ENCODE measurements around the gene ILKAP. TPM values are rescaled to one million over a fixed set of nuclear protein-coding genes. Genes with fewer than 3 reads are reported as not detected.

ILKAP gene
- total RNA-seq, 1 donor from 2014 or later: 25.0 TPM

DNA sequence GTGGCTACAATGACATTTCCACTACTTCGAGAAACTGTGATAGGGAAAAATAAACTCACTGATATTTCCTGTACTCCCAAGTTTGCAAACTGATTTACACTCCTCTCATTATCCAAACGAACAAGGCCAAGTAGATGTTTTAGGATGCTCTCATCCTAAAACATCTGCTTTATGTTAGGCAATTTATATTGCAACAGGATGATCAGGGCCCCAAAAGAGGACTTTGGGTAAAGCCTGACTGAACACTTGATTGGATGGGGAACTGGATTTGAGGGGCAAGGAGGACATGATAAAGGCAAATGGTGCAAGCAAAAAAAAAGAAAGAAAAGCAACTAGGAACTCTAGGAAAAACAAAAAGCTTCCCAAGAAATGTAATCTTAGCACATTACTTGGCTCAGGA lies 38.5 kb upstream of the ILKAP start:
- H3K36me3 ChIP-seq (ENCODE audit: control insufficient read depth, insufficient read depth, low read length): peaks cover 7% of the 10 kb centered on the region
- H3K4me3 ChIP-seq (ENCODE audit: low read depth, low read length): no peak overlapping the region
- FAIRE-seq (no peak), DNase-seq (ENCODE audit: low read depth) (no peak)
- H3K27me3 ChIP-seq (ENCODE audit: control insufficient read depth, insufficient read depth, low read length): peaks cover 8% of the 10 kb centered on the region
- TF ChIP-seq, protein P1, sequence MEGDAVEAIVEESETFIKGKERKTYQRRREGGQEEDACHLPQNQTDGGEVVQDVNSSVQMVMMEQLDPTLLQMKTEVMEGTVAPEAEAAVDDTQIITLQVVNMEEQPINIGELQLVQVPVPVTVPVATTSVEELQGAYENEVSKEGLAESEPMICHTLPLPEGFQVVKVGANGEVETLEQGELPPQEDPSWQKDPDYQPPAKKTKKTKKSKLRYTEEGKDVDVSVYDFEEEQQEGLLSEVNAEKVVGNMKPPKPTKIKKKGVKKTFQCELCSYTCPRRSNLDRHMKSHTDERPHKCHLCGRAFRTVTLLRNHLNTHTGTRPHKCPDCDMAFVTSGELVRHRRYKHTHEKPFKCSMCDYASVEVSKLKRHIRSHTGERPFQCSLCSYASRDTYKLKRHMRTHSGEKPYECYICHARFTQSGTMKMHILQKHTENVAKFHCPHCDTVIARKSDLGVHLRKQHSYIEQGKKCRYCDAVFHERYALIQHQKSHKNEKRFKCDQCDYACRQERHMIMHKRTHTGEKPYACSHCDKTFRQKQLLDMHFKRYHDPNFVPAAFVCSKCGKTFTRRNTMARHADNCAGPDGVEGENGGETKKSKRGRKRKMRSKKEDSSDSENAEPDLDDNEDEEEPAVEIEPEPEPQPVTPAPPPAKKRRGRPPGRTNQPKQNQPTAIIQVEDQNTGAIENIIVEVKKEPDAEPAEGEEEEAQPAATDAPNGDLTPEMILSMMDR (IDR thresholded peaks at IDR 0.05; ENCODE audit: insufficient read depth, low read length, severe bottlenecking): no peak

DNA sequence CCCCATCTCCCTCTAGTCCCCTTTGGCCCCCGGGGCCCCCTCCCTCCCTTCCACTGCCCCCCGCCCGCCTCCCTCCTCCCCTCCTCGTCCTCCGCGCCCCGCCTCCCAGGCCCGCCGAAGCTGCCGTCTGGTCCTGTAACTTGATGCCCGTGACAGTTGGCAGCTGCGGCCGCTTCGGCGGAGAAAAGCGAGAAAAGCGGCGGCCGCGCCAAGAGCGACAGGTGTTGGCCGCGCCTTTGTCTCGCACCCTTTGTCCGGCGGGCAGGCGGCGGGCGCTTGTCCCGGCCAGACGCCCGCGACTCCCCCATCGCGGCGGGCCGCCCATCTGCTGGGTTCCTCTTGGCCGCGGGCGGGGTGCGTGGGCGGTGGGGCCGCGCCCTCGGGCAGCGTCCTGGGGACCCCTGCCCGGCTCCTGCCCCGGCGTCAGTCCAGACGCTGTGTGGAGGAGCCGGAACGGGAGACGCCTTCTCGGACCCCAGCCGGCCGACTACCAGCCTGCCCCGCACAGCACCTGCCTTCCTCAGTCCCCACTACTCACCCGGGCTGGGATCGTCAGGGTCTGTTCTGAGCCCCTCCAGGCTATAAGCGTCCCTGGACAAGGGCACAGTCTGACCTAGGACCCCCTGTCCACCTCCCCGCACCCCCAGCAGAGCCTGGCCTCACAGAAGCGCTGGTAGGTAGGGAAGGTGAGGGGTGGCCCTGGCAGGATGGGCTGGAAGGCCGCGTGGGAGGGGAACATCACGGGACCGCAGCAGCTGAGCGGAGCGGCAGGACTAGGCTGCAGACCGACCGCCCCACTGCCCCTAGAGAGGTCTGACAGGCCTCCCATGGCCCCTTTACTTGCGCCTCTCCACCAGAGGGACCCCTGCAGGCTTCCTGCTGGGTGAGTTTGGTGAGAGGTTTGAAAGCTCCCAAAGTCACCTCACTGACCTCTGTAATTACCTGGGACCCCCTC lies 37.5 kb upstream of the ILKAP start:
- Histone ChIP-seq H3K27me3 (ENCODE audit: control insufficient read depth, insufficient read depth, low read length) (peaks cover 8% of the 10 kb centered on the region), H3K4me3 (ENCODE audit: low read depth, low read length) (no peak overlapping the region), H3K36me3 (ENCODE audit: control insufficient read depth, insufficient read depth, low read length) (peaks cover 3% of the 10 kb centered on the region)
- TF ChIP-seq, protein P1 (IDR thresholded peaks at IDR 0.05; ENCODE audit: insufficient read depth, low read length, severe bottlenecking): no peak
- DNase-seq (ENCODE audit: low read depth) (no peak), FAIRE-seq (no peak)

DNA sequence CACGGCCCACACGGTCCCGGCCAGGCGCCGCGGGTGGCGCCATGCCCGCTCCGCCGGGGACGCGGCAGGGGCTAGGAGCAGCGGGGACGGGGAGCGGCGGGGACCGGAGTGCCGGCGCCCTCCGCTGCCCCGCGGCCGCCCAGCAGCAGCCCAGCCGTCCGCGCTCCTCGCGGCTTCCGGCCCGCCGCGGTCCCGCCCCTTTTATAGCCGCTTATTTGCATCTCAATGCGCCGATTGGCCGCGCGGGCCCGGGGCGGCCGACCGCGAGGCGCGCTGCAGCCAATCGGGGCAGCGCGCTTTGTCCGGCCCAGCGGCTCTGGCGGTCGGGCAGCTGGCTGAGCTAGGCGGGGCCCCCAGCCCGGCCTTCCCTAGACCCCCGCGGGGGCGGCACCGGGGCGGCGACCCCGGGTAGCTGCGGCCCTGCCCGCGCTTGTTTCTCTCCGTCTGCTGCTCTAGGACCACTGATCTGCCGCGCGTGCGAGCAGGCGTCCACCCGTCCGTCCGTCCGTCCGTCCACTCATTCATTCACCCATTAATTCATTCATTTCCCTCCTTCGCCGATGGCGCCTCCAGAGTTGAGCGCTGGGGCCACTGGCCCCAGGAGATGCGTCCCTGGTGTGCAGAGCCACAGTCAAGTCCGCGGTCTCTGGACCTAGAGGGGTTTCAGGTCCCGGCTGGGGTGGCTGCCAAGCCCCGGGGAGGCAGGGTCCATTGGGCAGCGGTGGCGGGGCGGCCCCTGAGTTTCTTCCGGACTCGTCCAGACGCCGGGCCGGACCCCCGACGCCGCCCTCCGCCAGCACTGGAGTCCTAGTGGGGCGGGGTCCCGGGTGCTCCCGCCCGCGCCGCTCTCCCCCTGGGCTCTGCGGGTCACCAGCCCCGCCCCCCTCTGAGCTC lies 36.6 kb upstream of the ILKAP start, which contains the start of gene HES6:
Gene HES6 (minus strand): TSS at position 176 of the 894 bp plus-strand sequence. CDS start 133 bp downstream, at position 43.
- Histone ChIP-seq H3K4me3 (ENCODE audit: low read depth, low read length) (peak within 1 kb of the TSS; percentile 59), H3K27me3 (ENCODE audit: control insufficient read depth, insufficient read depth, low read length) (peaks cover 8% of the 10 kb centered on the region), H3K36me3 (ENCODE audit: control insufficient read depth, insufficient read depth, low read length) (peaks cover under 1% of the 10 kb centered on the region)
- TF ChIP-seq, protein P1 (IDR thresholded peaks at IDR 0.05; ENCODE audit: insufficient read depth, low read length, severe bottlenecking): no peak
- FAIRE-seq (no peak), DNase-seq (ENCODE audit: low read depth) (peak; percentile 65)

DNA sequence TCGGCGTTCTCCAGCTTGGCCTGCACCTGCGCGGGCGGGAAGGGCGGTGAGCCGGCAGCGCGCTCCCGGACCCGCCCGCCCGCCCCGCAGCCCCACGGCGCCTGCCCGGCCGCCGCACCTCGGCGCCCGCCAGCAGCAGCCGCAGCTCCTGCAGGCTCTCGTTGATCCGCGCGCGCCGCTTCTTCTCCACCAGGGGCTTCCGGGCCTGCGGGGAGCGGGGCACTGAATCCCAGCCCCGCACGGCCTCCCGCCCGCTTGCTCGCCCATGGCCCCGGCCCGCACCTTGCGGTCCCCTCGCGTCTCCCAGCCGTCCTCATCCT lies 36.0 kb upstream of the ILKAP start:
- DNase-seq (ENCODE audit: low read depth) (no peak), FAIRE-seq (no peak)
- H3K36me3 ChIP-seq (ENCODE audit: control insufficient read depth, insufficient read depth, low read length): no peaks in the 10 kb centered on the region
- H3K27me3 ChIP-seq (ENCODE audit: control insufficient read depth, insufficient read depth, low read length): peaks cover 8% of the 10 kb centered on the region
- TF ChIP-seq, protein P1 (IDR thresholded peaks at IDR 0.05; ENCODE audit: insufficient read depth, low read length, severe bottlenecking): no peak
- peak overlapping the region; percentile 59 for H3K4me3 ChIP-seq (ENCODE audit: low read depth, low read length)

DNA sequence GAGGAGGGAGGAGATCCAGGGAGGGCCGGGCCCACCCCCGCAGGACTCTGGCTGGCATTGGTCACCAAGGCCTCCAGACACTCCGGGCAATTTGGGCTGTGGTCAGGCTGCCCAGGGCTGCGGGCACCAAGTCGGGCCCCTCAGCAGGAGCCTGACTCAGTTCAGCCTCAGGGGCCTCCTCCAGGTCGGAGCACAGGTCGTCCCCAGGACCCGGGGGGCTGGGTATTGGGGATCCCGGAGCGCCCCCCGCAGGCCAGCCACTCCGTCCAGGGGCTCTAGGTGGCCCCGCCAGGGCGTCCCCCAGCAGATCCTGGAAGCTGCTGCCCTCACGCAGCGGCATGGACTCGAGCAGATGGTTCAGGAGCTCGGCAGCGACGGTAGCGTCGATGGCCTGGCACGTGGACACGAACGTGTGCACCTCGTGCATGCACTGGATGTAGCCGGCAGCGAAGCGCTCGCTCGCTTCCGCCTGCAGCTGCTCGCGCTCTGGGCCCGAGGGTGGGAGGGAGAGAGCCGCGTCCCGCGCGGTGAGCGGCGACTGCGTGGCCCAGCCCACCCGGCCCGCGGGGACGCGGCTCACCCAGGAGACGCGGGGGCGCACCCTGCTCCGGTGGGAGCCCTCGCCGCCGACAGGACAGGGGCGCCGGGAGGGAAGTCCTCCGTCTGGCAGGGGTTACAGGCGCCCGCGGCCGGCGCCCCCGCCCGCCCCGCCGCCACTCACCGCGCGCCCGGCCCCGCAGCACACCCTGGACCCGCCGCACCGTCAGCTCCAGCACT lies 35.5 kb upstream of the ILKAP start:
- no peak for DNase-seq (ENCODE audit: low read depth)
- Histone ChIP-seq H3K4me3 (ENCODE audit: low read depth, low read length) (peak overlapping the region; percentile 59), H3K27me3 (ENCODE audit: control insufficient read depth, insufficient read depth, low read length) (peaks cover 8% of the 10 kb centered on the region), H3K36me3 (ENCODE audit: control insufficient read depth, insufficient read depth, low read length) (no peaks in the 10 kb centered on the region)
- no peak for FAIRE-seq
- TF ChIP-seq, protein P1 (IDR thresholded peaks at IDR 0.05; ENCODE audit: insufficient read depth, low read length, severe bottlenecking): no peak
